NCI-H446 (cell line): ENCODE results near the gene TOP2A.
"Not testable (repeated sequence)": the region's sequence is repeated elsewhere in the genome, so short reads cannot be mapped to it uniquely, and the experiment has no call there.

ENCODE experiments used
- DNase-seq, 2 experiments: peaks; one replicate each; lab custom pipeline; 2025; lab: John Stamatoyannopoulos, UW

The TOP2A gene

DNA sequence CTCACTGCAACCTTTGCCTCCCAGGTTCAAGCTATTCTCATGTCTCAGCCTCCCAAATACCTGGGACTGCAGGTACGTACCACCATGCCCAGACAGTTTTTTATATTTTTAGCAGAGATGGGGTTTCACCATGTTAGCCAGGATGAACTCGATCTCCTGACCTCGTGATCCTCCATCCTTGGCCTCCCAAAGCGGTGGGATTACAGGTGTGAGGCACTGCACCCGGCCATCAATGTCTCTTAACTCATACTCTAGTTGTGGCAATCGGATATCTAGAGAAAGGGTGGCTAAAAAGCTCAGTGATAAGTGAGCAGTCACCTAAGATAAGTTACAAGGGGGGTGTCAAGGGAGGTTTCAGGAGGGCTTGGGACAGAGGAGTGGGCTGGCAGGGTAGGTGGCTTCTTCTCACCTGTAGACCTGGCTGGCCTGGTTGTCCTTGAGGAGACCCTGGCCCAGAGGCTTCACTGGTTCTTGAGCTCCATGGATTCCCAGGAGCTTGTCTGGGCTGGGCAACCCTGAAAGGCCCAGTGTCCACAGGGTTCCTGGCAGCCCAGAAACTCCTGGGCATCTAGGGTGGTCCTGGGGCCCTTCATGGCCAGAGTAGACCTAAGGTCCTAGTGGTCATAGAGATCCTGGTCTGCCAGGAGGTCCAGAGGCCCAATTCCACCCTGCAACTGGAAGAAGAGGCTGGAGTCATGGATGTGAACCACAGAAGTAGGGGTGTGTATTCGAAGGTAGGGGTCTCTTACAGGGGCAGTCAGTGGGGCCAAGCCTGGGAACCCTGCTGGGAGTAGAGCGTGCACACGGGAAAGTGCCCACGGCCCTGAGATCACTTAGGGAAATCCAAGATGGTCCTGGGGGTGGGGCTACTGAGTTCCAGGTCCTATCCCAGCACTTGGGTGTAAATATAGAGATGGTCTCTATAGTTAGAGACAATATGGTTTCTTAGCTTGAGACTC, 12.9 kb upstream of the TOP2A start:
- no peak for DNase-seq

DNA sequence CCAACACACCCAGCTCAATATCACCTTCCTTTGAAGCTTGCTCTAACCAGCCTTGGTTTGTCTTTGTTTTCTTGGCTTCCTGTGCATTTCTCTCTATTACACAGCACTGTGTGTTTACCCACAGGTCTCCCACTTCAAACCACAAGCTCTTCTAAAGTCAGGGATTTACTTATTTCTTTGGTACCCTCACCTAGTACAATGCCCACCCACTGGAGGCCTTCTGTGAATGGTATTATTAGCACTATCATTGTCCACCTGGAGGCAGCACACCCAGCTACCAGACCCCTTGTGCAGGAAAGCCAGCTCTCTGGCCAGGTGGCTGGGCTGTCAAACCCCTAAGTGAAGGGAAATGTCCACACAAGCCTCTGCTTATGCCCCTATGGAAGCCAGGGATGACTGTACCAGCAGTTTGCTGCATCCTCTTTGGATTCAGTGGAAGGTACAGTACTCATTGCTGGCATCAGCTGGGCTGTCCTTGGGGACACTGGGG, 9.4 kb upstream of the TOP2A start:
- DNase-seq, result no peak

DNA sequence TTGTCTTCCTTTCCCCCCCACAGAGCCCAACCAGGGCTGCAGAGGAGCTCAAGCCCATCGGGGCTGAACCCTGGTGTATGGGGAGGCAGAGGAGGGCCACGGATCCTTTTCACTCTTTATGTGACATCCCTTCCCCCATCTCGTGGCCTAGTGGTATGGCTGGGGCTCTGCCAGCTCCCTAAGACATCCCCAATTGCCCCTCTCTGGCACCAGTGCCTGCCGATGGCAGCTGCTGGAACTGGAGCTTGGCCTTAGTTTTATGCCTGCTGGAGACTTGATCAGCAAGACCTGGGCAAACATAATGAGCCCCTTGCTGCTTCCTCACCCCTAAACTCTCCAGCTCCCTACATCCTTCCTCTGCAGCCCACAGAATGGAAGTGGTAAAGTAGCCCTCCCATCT, 8.0 kb upstream of the TOP2A start:
- peak in 1 of 2 experiments; percentile 36 for DNase-seq

DNA sequence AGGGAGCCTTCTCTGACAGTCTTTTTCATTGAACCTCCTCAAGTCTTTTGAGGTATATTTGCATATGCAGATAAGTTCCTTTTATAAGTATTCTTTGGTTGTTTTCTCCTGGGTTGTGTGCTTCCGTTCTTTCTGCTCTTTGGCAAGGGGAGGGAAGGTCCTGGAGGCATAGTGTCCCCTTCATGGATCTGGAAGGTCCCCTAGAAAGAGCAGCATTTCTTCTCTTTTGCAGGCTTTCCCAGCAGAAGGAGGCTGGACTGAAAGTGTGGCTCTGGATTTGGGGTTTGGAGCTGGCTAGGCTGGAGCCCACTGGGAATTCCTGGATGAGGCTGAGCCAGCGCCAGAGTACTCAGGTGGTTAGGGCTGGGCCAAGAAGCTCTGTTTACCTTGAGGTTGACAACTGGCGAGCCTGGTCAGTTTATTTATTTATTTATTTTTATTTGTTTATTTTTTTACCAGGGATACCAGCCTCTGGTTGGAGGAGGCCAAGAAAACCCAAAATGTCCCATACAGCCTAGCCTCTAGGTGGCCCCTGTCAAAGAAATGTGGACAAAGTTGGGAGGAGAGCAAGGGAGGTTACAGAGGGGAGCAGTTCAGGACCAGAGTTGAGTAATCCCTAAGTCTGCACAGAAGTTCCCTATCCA, 5.4 kb upstream of the TOP2A start:
- no peak for DNase-seq

- DNase-seq, result no peak
Measured at GRCh38 chr17:40419559-40420331, 2.0 kb upstream of the TOP2A start.

GRCh38 chr17:40418428-40418706, 671 bp upstream of the TOP2A start:
- no peak for DNase-seq

GRCh38 chr17:40417258-40417608, 463 bp downstream of the TOP2A start:
- DNase-seq, result no peak

- DNase-seq, result no peak
Measured at GRCh38 chr17:40416671-40417070, 1.0 kb downstream of the TOP2A start.

- peak; percentile 14 to 38 for DNase-seq
Measured at GRCh38 chr17:40415390-40415789, 2.3 kb downstream of the TOP2A start.

- DNase-seq, result not testable (repeated sequence)
Measured at GRCh38 chr17:40414312-40414711, 3.4 kb downstream of the TOP2A start.

DNA sequence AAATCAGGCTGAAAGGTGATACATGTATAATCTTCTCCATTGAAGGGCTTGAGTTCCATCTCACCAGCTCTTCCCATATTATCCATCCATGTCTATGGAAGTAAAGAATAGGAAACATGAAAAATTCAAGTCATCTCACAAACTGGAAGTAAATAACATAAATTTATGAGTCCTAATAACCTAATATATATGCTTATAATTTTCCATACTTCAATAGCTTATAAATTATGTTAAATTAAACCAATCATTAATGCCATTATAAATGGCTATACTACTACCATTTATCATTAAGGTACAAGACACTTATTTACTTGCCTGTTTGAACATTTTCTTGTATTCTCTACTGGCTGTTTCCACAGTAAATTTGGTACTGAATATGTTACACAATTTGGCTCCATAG, 4.8 kb downstream of the TOP2A start:
- DNase-seq, result no peak

DNA sequence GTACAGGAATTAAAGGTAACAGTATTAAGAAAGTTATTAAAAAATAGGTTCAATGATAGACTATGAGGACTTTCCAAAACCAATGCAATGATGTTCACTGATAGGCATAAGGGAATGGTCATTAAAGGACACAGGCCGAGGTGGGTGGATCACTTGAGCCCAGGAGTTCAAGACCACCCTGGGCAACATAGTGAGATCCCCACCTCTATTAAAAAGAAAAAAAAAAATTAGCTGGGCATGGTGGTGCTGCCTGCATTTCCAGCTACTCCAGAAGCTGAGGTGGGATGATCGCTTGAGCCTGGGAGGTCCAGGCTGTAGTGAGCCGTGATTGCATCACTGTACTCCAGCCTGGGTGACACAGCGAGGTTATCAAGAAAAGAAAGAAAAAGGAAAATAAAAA, 5.9 kb downstream of the TOP2A start:
- no peak for DNase-seq

DNA sequence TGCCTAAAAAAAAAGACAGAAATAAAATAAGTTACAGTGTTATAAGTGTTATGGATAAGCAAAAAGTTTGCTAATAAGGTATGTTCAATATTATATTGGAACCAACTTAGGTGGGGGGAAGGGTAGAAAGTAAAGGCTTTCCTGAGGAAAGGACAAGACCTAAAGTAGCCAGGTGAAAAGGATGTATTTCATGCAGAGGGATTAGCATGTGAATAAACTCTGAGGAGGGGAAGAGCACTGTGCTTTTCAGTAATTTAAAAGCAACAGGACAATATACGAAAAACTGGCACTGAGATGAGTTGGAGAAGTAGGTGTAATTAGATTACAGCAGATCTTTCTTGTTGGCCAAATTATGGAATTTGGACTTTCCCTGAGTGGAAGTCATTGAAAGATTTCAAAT, 7.6 kb downstream of the TOP2A start:
- DNase-seq, result no peak

DNA sequence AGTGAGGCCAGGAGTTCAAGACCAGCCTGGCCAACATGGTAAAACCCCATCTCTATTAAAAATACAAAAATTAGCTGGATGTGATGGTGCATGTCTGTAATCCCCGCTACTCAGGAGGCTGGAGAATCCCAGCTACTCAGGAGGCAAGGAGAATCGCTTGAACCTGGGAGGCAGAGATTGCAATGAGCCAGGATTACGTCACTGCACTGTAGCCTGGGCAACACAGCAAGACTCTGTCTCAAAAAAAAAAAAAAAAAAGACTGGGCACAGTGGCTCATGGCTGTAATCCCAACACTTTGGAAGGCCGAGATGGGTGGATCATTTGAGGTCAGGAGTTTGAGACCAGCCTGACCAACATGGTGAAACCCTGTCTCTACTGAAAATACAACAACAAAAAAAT, 8.2 kb downstream of the TOP2A start:
- DNase-seq, result not testable (repeated sequence)

GRCh38 chr17:40407460-40407859, 10.2 kb downstream of the TOP2A start:
- DNase-seq, result no peak

DNA sequence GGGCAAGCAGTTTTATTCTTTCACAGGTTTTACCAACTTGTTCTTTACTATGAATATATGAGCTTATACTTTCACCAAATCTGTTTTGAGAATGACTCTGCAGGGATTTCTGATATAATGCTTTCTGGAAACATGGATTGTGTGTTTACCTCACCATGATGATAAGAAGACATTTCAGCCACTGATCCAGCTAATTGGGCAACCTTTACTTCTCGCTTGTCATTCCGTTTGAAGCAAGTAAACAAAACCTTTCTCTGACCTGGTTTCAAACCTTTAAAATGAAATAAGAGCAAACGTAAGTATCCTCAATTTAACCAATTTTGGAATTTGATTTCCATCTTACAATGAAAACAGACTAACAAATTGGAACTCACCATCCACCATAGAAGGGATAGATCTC, 13.7 kb downstream of the TOP2A start:
- DNase-seq, result no peak

DNA sequence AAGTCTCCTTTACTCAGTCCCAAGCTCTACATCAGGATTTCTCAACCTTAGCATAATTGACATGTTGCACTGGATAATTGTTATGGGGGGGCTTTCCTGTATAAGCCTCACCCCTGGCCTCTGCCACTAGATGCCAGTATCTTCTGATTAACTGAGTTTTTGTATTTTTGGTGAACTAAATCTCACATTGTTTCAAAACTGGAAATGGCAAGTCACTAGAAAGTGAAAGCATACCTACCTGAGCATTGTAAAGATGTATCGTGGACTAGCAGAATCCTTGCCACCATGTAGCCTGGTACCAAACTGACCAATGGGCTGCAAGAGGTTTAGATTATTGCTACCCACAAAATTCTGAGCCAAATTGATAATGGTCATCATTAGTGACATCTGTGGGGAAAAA, 15.0 kb downstream of the TOP2A start:
- DNase-seq, result no peak

DNA sequence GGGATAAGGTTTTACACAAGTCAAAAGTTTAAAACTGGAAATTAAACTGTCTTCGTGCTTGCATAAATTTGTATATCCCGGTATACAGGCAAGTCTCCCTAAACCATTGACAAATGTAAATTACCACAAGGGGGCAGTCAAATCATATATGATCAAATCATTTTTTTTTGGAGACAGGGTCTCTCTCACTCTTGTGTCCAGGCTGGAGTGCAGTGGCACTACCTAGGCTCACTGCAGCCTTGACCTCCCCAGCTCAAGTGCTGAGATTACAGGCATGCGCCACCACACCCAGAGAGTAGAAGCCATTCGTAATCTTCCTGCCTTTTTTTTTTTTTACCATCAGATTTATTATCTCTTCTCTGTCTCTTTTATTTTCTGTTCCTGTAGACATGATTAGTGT, 18.5 kb downstream of the TOP2A start:
- DNase-seq, result peak; percentile 33 to 63

GRCh38 chr17:40386555-40386954, 31.1 kb downstream of the TOP2A start:
- DNase-seq, result not testable (repeated sequence)

DNA sequence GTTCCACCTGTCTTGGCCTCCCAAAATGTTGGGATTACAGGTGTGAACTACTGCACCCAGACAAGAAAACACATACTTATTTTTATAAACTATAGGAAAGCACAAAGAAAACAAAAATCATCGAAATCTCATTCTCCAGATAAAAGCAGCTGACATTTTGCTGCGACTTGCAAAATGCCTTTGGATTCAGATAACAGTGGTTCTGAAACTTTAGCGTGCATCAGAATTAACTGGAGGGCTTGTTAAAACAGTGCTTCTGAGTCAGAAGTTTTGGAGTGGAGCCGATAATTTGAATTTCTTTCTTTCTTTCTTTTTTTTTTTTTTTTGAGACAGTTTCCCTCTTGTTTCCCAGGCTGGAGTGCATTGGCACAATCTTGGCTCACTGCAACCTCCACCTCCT, 35.4 kb downstream of the TOP2A start:
- no peak for DNase-seq

GRCh38 chr17:40378966-40379365, 38.7 kb downstream of the TOP2A start:
- DNase-seq, result no peak

DNA sequence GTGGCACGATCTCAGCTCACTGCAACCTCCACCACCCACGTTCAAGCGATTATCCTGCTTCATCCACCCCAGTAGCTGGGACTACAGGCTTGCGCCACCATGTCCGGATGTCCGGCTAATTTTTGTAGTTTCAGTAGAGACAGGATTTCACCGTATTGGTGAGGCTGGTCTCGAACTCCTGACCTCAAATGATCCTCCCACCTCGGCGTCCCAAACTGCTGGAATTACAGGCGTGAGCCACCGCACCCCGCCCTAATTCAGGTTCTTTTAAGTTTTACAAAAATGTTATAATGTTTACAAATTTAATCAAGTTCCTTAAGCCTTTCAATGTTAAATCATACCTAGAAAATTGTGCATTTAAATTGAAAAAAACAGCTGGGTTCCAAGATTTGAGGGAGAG, 39.9 kb downstream of the TOP2A start:
- DNase-seq, result no peak

GRCh38 chr17:40376541-40376940, 41.2 kb downstream of the TOP2A start:
- not testable (repeated sequence) for DNase-seq
